ENCODE measurements around the gene OBSCN. TPM values are rescaled to one million over a fixed set of nuclear protein-coding genes. Genes with fewer than 3 reads are reported as not detected.

Gene OBSCN
- total RNA-seq, 2 experiments from 2014 or later = 13.7 to 14.9 TPM

GRCh38 chr1:228276174-228276831 is 68.5 kb downstream of the OBSCN start:
- H3K9me3 Mint-ChIP-seq = no peaks in the 10 kb centered on the region

GRCh38 chr1:228276901-228277490 is 69.2 kb downstream of the OBSCN start:
- H3K27me3 Mint-ChIP-seq = no peaks in the 10 kb centered on the region
- peaks cover 6% of the 10 kb centered on the region for H3K4me1 Mint-ChIP-seq
- H3K27ac Mint-ChIP-seq = no peak overlapping the region
- H3K9me3 Mint-ChIP-seq = no peaks in the 10 kb centered on the region
- no peak for DNase-seq
- no peaks in the 10 kb centered on the region for H3K36me3 Mint-ChIP-seq
- H3K4me3 Mint-ChIP-seq = no peak overlapping the region

More at GRCh38 chr1:228276174-228276831, 68.5 kb downstream of the OBSCN start:
- DNase-seq = no peak
- H3K27ac Mint-ChIP-seq = no peak overlapping the region
- H3K4me3 Mint-ChIP-seq = peak overlapping the region; percentile 74
- H3K36me3 Mint-ChIP-seq = no peaks in the 10 kb centered on the region
- H3K27me3 Mint-ChIP-seq = no peaks in the 10 kb centered on the region
- H3K4me1 Mint-ChIP-seq = peaks cover 6% of the 10 kb centered on the region

- Mint-ChIP-seq H3K4me1 (peaks cover 6% of the 10 kb centered on the region), H3K4me3 (no peak overlapping the region), H3K9me3 (no peaks in the 10 kb centered on the region), H3K27me3 (no peaks in the 10 kb centered on the region), H3K27ac (no peak overlapping the region), H3K36me3 (no peaks in the 10 kb centered on the region)
- no peak for DNase-seq
Measured at GRCh38 chr1:228277491-228278431, 69.9 kb downstream of the OBSCN start.

GRCh38 chr1:228278432-228278941 is 70.6 kb downstream of the OBSCN start:
- H3K9me3 Mint-ChIP-seq = no peaks in the 10 kb centered on the region
- no peaks in the 10 kb centered on the region for H3K27me3 Mint-ChIP-seq
- no peaks in the 10 kb centered on the region for H3K36me3 Mint-ChIP-seq
- H3K4me1 Mint-ChIP-seq = peaks cover 6% of the 10 kb centered on the region
- no peak for DNase-seq
- H3K4me3 Mint-ChIP-seq = no peak overlapping the region
- H3K27ac Mint-ChIP-seq = no peak overlapping the region

- H3K9me3 Mint-ChIP-seq = no peaks in the 10 kb centered on the region
- no peak overlapping the region for H3K4me3 Mint-ChIP-seq
- H3K27me3 Mint-ChIP-seq = no peaks in the 10 kb centered on the region
- DNase-seq = no peak
- H3K27ac Mint-ChIP-seq = no peak overlapping the region
- H3K4me1 Mint-ChIP-seq = peaks cover 6% of the 10 kb centered on the region
- H3K36me3 Mint-ChIP-seq = no peaks in the 10 kb centered on the region
Measured at GRCh38 chr1:228279011-228279721, 71.3 kb downstream of the OBSCN start.

- Mint-ChIP-seq H3K9me3 (no peaks in the 10 kb centered on the region), H3K27ac (no peak overlapping the region), H3K4me3 (no peak overlapping the region), H3K27me3 (no peaks in the 10 kb centered on the region), H3K36me3 (no peaks in the 10 kb centered on the region), H3K4me1 (peaks cover 6% of the 10 kb centered on the region)
- DNase-seq = no peak
Measured at GRCh38 chr1:228279722-228280105, 71.9 kb downstream of the OBSCN start.

- Mint-ChIP-seq H3K4me1 (peaks cover under 1% of the 10 kb centered on the region), H3K27ac (no peak overlapping the region), H3K36me3 (no peaks in the 10 kb centered on the region), H3K9me3 (no peaks in the 10 kb centered on the region), H3K4me3 (no peak overlapping the region), H3K27me3 (no peaks in the 10 kb centered on the region)
- DNase-seq = no peak
Measured at GRCh38 chr1:228280106-228280901, 72.5 kb downstream of the OBSCN start.

- no peaks in the 10 kb centered on the region for H3K27me3 Mint-ChIP-seq
- H3K4me1 Mint-ChIP-seq = no peaks in the 10 kb centered on the region
- H3K27ac Mint-ChIP-seq = no peak overlapping the region
- no peaks in the 10 kb centered on the region for H3K9me3 Mint-ChIP-seq
- no peak for DNase-seq
- H3K4me3 Mint-ChIP-seq = no peak overlapping the region
- H3K36me3 Mint-ChIP-seq = no peaks in the 10 kb centered on the region
Measured at GRCh38 chr1:228280961-228281591, 73.2 kb downstream of the OBSCN start.

GRCh38 chr1:228281631-228282328 is 73.9 kb downstream of the OBSCN start:
- no peaks in the 10 kb centered on the region for H3K9me3 Mint-ChIP-seq
- H3K36me3 Mint-ChIP-seq = no peaks in the 10 kb centered on the region
- DNase-seq = no peak
- H3K4me1 Mint-ChIP-seq = no peaks in the 10 kb centered on the region
- H3K4me3 Mint-ChIP-seq = no peak overlapping the region
- H3K27me3 Mint-ChIP-seq = no peaks in the 10 kb centered on the region
- no peak overlapping the region for H3K27ac Mint-ChIP-seq

GRCh38 chr1:228282329-228283042 is 74.6 kb downstream of the OBSCN start:
- H3K27ac Mint-ChIP-seq = no peak overlapping the region
- H3K27me3 Mint-ChIP-seq = no peaks in the 10 kb centered on the region
- H3K4me1 Mint-ChIP-seq = no peaks in the 10 kb centered on the region
- DNase-seq = no peak
- no peak overlapping the region for H3K4me3 Mint-ChIP-seq
- no peaks in the 10 kb centered on the region for H3K9me3 Mint-ChIP-seq
- H3K36me3 Mint-ChIP-seq = no peaks in the 10 kb centered on the region

- Mint-ChIP-seq H3K4me1 (no peaks in the 10 kb centered on the region), H3K27me3 (no peaks in the 10 kb centered on the region), H3K27ac (no peak overlapping the region), H3K36me3 (no peaks in the 10 kb centered on the region), H3K4me3 (no peak overlapping the region), H3K9me3 (no peaks in the 10 kb centered on the region)
- DNase-seq = no peak
Measured at GRCh38 chr1:228283043-228283371, 75.2 kb downstream of the OBSCN start.

- DNase-seq = no peak
- no peaks in the 10 kb centered on the region for H3K9me3 Mint-ChIP-seq
- H3K27me3 Mint-ChIP-seq = no peaks in the 10 kb centered on the region
- H3K4me1 Mint-ChIP-seq = no peaks in the 10 kb centered on the region
- H3K36me3 Mint-ChIP-seq = no peaks in the 10 kb centered on the region
- H3K4me3 Mint-ChIP-seq = no peak overlapping the region
- H3K27ac Mint-ChIP-seq = no peak overlapping the region
Measured at GRCh38 chr1:228283476-228284147, 75.8 kb downstream of the OBSCN start.

- no peaks in the 10 kb centered on the region for H3K9me3 Mint-ChIP-seq
- H3K27ac Mint-ChIP-seq = no peak overlapping the region
- H3K4me3 Mint-ChIP-seq = no peak overlapping the region
- no peaks in the 10 kb centered on the region for H3K36me3 Mint-ChIP-seq
- H3K27me3 Mint-ChIP-seq = no peaks in the 10 kb centered on the region
- no peak for DNase-seq
- peaks cover 3% of the 10 kb centered on the region for H3K4me1 Mint-ChIP-seq
Measured at GRCh38 chr1:228284148-228284495, 76.3 kb downstream of the OBSCN start.

Measured in activated naive CD8-positive, alpha-beta T cell treated with anti-CD3 and anti-CD28 coated beads for 36 hours (primary cell).